GM18867 (cell line): ENCODE measurements around the gene GLT8D1.
"Not testable (repeated sequence)": the region's sequence is repeated elsewhere in the genome, so short reads cannot be mapped to it uniquely, and the experiment has no call there.

Experiments
- ATAC-seq: cut with Tn5 transposase; IDR thresholded peaks from one replicate; pipeline ENCODE4 v1.9.1; 2021; ENCODE audit warnings: mild to moderate bottlenecking, moderate library complexity; ENCODE audit not compliant: unreplicated experiment

The GLT8D1 gene, protein sequence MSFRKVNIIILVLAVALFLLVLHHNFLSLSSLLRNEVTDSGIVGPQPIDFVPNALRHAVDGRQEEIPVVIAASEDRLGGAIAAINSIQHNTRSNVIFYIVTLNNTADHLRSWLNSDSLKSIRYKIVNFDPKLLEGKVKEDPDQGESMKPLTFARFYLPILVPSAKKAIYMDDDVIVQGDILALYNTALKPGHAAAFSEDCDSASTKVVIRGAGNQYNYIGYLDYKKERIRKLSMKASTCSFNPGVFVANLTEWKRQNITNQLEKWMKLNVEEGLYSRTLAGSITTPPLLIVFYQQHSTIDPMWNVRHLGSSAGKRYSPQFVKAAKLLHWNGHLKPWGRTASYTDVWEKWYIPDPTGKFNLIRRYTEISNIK

DNA sequence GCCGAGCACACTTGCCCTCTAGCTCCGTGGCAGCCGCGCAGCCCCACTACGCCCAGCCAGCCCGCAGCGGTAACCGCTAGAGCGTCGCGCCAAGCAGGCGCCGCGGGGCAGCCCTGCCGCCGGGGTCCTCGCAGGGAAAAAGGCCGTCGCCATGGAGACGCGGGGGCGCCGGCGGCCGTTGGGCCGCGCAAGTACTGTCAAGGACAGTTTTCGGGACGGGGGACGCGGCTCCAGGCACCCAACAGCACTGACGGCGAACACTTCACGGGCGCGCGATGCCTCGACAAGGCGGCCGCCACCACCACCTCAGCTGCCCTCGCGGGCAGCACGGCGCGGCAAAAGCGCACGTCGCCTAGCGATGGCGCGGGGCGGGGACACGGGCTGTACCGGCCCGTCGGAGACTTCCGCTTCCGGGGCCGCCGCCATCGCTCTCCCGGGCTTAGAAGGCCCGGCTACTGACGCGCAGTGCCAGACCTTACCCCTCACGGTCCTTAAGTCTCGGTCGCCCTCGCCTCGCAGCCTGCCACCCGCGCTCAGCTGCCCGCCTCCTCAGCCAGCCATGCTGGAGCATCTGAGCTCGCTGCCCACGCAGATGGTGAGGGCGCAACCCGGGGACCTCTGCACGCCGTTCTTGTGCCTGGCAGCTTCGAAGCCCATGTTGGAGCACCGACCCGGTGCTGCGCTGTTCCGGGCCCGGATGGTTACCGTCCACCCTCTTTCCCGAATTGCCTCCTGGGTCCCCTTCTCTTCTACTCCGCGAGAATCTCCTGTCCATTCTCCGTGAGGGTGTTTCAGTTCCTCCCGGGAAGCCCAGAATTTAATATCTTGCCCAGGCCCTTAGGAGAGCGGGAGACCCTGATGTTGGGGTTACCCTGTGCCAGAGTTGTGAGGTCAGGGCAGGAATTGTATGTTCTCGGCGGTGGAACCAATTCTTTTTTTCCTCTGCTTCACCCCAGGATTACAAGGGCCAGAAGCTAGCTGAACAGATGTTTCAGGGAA is at the start of gene GLT8D1, which contains the start of gene SPCS1:
TSS of gene GLT8D1 (minus strand) at position 104 of the 999 bp plus-strand sequence. CDS start 5,331 bp downstream, outside the sequence.
TSS of gene SPCS1 (plus strand) at position 419 of the 999 bp plus-strand sequence. CDS start at position 560, 141 bp downstream.
- ATAC-seq: peak; percentile 77

DNA sequence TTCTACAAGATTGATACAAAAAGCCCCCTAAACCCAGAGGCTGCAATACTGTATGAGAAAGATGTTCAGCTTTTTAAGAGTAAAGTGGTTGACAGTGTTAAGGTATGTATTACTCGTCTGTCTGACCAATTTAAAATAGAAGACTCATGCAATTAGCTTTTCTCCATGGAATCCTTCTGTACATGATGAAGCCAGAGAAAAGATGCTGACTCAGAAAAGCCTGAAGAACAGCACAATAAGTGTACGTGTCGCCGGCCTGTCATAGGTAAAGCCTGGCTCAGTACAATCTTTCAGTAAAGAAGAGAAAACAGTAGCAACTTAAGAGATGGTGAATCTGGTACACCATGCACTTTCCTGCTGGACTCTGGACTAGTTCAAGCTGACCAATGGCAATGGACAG is 48.8 kb upstream of the GLT8D1 start:
- no peak for ATAC-seq

DNA sequence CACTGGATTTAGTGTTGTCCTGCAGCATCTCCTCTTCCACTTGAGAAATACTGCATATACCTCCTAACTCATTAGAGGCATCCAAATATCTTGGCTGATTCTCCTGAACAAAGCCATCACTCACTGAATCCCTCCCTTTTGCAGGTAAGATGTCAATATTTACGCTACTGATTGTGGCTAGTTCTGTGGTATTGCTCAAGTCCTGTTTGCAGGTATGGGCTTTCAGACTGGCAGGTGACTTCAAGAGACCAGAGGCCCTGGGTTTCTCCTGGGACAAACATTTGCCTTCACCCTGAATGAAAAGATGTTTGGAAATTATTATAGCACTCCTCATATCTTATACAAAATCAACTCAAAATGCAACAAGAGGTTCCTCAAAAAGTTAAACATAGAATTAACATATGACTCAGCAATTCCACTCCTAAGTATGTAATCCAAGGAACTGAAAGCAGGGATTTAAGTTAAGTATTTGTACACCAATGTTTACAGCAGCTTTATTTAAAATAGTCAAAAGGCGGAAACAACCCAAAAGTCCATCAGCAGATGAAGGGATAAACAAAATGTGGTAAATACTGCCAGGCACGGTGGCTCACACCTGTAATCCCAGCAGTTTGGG is 46.6 kb upstream of the GLT8D1 start:
- ATAC-seq: no peak

DNA sequence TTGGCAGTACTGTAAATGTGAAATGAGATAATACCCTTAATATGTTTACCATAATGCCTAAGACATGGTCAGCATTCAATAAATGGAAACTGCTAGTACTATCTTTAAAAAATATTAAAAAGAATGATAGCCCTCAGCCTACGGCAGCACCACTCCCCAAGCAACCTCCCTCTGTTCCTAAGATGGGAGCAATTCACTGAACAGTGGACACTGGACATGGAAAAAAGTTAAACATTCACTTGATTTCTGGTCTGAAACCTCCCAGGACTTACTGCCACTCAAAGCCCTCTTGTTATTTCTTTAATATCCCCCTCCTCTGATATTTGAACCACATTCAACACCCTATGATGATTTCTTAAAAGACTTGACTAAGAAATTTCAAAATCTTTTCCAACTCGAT is 38.1 kb upstream of the GLT8D1 start:
- ATAC-seq: no peak

DNA sequence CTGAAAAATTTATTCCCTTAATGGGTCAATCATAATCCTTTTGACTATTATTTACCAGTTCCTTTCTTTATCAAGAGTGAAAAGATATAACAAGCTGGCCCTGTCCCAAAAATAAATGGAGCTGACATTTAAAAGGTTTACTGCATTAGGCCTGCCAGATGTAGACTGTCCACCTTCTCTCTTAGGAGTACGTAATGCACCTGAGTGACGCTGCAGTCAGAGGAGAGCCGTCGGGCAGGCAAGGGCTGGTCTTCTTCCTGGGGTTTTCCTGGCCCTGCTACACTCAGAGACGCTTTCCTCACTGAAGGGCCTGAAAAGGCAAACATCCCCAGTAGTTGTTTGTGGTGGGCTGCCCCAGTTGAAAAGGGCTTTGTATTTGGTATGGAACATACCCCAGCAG is 37.6 kb upstream of the GLT8D1 start:
- no peak for ATAC-seq

DNA sequence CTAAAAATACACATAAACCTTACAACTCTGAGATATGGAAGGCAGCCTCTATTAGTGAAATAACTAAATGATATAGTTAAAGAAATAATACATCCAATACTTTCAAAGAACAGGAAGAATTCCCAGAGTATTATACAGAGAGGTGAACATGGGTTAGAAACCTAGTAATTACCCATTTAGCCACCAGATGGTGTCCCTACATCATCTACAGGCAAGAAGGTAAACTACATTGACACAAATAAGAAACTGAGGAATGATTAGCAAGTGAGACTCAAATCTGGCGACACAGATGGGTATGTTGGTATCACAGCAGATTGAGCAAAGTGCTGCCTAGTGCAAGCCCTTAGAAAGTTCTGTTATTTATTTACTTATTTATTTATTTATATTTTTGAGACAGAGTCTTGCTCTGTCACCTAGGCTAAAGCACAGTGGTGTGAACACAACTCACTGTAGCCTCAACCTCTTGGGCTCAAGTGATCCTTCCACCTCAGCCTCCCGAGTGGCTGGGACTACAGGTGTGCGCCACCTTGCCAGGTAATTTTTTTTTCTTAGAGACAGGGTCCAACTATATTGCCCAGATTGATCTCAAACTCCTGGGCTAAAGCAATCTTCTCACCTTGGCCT is 36.9 kb upstream of the GLT8D1 start:
- no peak for ATAC-seq

DNA sequence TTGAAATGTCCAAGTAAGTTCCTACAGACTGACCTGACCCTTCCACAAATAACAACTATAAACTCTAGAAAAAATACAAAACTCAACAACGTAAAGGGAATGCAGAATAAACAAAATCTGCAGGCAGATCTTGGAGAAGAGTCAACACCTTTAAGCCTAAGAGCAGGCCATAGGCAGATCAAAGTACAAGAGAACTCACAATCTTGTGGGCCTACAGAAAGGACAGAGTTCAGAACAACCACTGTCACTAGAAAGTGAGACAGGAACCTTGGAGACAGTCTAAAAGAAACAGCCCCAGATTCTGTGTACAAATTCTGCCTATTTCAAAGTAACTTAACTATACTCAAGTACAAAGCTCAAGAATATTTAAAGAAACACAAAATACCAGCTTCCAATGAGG is 34.1 kb upstream of the GLT8D1 start:
- no peak for ATAC-seq

DNA sequence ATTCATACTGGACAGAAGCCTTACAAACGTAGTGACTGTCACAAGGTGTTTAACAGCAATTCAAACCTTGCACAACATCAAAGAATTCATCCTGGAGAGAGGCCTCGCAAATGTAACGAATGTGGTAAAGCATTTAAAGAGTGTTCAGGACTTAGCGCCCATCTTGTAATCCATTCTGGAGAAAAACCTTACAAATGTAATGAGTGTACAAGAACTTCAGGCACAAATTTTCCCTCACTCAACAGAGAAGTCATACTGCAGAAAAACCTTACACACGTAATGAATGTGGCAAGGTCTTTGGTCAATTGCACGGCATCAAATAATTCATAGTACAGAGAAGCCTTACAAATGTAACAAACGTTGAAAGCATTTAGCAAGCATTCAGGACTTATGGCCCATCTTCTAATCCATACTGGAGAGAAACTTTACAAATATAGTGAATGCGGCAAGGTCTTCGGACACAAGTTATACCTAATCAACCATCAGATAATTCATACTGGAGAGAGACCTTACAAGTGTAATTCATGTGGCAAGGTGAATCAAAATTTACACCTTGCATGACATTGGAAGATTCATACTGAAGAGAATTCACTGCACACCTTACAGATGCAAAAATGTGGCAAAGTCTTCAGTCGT is 27.8 kb upstream of the GLT8D1 start:
- ATAC-seq: no peak

DNA sequence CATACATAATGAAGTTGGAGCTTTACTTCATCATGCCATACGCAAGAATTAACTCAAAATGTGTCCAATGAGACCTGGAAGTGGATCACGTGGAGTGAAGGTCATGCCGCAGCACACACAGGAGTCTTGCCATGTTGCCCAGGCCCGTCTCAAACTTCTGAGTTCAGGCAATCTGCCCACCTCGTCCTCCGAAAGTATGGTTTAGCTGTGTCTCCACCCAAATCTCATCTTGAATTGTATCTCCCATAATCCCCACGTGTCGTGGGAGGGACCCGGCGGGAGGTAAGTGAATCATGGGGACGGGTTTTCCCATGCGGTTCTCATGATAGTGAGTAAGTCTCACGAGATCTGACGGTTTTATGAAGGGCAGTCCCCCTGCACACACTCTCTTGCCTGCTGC is 26.0 kb upstream of the GLT8D1 start:
- no peak for ATAC-seq

DNA sequence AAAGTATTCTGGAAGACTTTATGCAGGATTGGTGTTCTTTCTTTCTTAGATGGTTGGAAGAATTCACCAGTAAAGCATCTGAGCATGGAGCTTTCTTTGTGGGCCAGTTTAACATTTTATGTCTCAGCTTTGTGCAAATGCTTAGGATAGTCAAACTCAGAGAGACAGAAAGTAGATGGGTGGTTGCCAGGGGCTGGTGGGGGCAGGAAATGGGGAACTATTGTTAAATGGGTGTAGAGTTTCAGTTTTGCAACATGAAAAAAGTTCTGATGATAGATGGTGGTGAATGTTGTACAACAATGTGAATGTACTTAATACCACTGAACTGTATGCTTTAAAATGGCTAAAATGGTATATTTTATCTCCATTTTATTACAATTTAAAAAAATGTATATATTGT is 25.1 kb upstream of the GLT8D1 start:
- no peak for ATAC-seq

DNA sequence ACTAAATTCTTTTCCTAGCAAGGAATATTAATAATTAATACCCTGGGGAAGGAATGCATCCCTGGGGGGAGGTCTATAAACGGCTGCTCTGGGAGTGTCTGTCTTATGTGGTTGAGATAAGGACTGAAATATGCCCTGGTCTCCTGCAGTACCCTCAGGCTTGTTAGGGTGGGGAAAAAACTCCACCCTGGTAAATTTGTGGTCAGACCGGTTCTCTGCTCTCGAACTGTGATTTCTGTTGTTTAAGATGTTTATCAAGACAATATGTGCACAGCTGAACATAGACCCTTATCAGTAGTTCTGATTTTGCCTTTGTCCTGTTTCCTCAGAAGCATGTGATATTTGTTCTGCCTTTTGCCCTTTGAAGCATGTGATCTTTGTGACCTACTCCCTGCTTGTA is 23.2 kb upstream of the GLT8D1 start:
- ATAC-seq: not testable (repeated sequence)

DNA sequence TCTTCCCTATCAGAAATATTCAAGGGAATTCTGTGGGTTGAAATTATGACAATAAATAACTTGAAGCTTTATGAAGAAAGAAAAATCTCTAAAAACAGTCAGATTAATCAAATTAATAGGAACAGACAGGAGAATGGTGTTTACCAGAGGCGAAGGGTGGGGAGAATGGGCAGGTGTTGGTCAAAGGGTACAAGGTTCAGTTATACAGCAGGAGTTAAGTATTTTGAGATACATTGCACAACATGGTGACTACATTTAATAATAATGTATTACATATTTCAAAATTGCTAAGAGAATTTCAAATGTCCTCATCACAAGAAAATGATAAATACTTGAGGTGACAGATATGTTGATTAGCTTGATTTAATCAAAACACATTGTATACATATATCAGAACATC is 18.9 kb upstream of the GLT8D1 start:
- no peak for ATAC-seq

DNA sequence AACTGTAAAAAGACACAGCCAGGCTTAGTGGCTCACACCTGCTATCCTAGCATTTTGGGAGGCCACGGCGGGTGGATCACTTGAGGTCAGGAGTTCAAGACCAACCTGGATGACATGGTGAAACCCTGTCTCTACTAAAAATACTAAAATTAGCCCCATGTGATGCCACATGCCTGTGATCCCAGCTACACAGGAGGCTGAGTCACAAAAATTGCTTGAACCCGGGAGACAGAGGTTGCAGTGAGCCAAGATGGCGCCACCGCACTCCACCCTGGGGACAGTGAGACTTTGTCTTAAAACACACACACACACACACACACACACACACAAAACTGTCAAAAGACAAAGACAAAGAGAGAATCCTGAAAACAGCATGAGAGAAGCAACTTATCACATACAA is 18.3 kb upstream of the GLT8D1 start:
- ATAC-seq: no peak

DNA sequence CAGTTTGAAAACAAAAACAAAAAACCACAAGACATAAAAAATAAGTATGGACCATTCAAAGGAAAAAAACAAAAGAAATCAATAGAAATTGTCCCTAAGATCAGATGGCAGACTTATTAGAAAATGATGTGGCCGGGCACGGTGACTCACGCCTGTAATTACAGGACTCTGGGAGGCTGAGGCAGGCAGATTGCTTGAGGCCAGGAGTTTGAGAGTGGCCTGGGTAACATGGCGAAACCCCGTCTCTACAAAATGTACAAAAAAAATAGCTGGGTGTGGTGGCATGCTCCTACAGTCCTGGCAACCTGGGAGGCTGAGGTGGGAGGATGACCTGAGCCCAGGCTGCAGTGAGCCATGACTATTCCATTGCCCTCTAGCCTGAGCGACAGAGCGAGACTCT is 16.9 kb upstream of the GLT8D1 start:
- ATAC-seq: no peak

DNA sequence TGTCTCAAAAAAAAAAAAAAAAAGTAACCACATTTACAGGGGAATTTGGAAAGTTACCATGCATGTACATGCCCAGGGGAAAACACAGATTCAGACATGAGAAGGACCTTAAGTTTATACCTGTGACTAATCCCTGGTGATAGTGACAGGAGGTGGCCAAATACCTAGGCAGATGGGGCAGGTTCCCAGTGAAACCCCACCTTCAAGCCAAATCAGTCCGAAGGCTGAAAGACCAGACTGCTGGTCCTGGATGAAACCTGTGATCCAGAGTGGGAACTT is 16.1 kb upstream of the GLT8D1 start:
- ATAC-seq: no peak

DNA sequence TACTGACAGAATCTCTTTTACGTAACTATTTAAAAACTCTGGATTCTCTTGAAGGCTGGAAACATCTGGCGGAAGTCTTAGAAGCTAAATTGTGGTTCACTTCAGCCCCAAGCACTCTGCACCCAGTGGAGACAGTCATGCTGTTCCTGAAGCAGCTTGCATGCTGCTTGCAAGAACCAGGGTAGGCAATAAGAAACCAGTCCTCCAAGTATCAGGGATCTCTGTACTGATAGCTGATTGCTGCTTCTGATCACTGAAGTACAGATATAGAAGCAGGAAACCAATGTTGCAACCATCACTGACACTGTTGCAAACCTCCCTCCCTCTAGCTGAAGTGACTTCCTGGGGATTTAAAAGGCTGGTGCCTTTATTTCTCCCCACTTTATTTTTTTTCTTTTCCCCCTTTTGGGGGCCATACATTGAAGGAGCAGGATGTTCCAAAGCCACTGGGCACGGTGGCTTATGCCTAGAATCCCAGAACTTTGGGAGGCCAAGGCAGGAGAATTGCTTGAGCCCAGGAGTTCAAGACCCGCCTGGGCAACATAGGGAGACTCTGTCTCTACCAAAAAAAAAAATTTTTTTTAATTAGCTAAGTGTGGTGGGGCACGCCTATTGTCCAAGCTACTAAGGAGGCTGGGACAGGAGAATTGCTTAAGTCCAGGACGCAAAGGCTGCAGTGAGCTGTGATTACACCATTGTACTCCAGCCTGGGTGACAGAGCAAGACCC is 15.6 kb upstream of the GLT8D1 start:
- no peak for ATAC-seq

DNA sequence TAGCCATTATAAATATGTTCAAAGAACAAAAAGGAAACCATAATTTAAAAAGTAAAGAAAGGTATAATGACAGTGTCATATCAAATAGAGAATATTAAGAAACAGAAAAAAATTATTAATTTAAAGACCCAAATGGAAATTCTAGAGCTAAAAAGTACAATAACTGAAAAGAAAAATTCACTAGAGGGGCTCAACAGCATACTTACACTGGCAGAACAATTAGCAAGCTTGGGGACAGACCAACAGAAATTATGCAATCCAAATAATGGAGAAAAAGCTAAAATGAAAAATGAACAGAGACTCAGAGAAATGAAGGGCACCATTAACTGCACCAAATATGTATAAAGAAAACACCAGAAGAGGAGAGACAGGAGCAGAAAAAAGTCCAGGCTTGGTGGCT is 14.0 kb upstream of the GLT8D1 start:
- ATAC-seq: no peak

DNA sequence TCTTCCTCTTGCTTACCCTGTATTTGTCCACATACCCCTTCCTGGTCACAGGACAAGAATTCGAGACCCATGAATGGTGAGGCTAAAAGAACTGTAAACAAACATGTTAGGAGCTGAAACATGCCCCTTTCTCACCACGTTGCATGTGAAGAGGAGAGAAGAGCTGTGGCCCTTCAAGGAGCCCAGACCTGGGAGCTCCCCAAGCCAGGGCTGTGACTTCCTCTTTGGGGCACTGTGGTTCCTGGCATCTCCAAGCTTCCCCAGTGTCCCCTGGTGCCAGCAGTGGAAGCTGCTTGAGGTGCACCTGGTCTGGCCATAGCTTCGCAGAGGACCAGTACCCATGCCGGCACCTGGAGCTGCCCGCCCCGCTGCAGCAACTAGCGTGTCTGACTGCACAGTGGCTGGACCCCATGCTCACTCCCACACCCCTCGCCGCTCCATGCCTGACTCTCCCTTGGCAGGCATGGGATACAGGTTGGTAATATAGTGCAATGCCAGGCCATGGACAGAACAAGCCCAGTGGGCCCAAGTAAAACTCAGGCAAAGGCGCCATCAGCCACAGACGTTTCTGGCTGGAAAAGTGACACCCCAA is 10.2 kb upstream of the GLT8D1 start:
- ATAC-seq: no peak
